ENCODE results near the gene POMT1.

Gene POMT1

GRCh38 chr9:131528886-131529505 is 26.3 kb downstream of the POMT1 start:
- no peaks in the 10 kb centered on the region for H4K20me1 ChIP-seq (ENCODE audit: insufficient read depth)
- H3K27me3 ChIP-seq (ENCODE audit: insufficient read depth, low read depth), result no peaks in the 10 kb centered on the region
- H3K4me2 ChIP-seq, result no peak overlapping the region
- no peak for TF ChIP-seq CTCF (conservative IDR thresholded peaks at IDR 0.05; ENCODE audit: low read depth, low read length)
- H3K79me2 ChIP-seq (ENCODE audit: insufficient read depth, low read depth), result peaks cover 13% of the 10 kb centered on the region; the same call in 1 of the 2 replicates
- H3K9ac ChIP-seq, result no peak overlapping the region
- no peak overlapping the region for H3K4me3 ChIP-seq (IDR thresholded peaks at IDR 0.05; ENCODE audit: insufficient read depth, low read depth, low read length)
- H2AFZ ChIP-seq (ENCODE audit: low read depth), result no peak overlapping the region
- H3K27ac ChIP-seq, result no peak overlapping the region
- H3K4me1 ChIP-seq (ENCODE audit: low read depth, poor library complexity, severe bottlenecking), result peaks cover 8% of the 10 kb centered on the region
- peaks cover 9% of the 10 kb centered on the region; the same call in 1 of the 2 replicates for H3K36me3 ChIP-seq (ENCODE audit: insufficient read depth)

GRCh38 chr9:131529597-131530545 is 27.2 kb downstream of the POMT1 start:
- no peak for TF ChIP-seq CTCF (conservative IDR thresholded peaks at IDR 0.05; ENCODE audit: low read depth, low read length)
- H2AFZ ChIP-seq (ENCODE audit: low read depth), result peak overlapping the region; percentile 71
- no peaks in the 10 kb centered on the region for H3K27me3 ChIP-seq (ENCODE audit: insufficient read depth, low read depth)
- peaks cover 13% of the 10 kb centered on the region; the same call in 1 of the 2 replicates for H3K79me2 ChIP-seq (ENCODE audit: insufficient read depth, low read depth)
- H3K4me3 ChIP-seq (IDR thresholded peaks at IDR 0.05; ENCODE audit: insufficient read depth, low read depth, low read length), result no peak overlapping the region
- peak overlapping the region; percentile 59; the same call in 1 of the 2 replicates for H3K9ac ChIP-seq
- H3K4me1 ChIP-seq (ENCODE audit: low read depth, poor library complexity, severe bottlenecking), result peaks cover 8% of the 10 kb centered on the region
- H3K27ac ChIP-seq, result no peak overlapping the region
- peak overlapping the region; percentile 93 for H3K4me2 ChIP-seq
- H3K36me3 ChIP-seq (ENCODE audit: insufficient read depth), result peaks cover 9% of the 10 kb centered on the region; the same call in 1 of the 2 replicates
- no peaks in the 10 kb centered on the region for H4K20me1 ChIP-seq (ENCODE audit: insufficient read depth)

- no peaks in the 10 kb centered on the region for H4K20me1 ChIP-seq (ENCODE audit: insufficient read depth)
- no peak overlapping the region for H3K4me3 ChIP-seq (IDR thresholded peaks at IDR 0.05; ENCODE audit: insufficient read depth, low read depth, low read length)
- peak overlapping the region; percentile 59 for H3K9ac ChIP-seq
- H3K4me1 ChIP-seq (ENCODE audit: low read depth, poor library complexity, severe bottlenecking), result peaks cover 8% of the 10 kb centered on the region
- peak overlapping the region; percentile 71 for H2AFZ ChIP-seq (ENCODE audit: low read depth)
- no peaks in the 10 kb centered on the region for H3K27me3 ChIP-seq (ENCODE audit: insufficient read depth, low read depth)
- TF ChIP-seq CTCF (conservative IDR thresholded peaks at IDR 0.05; ENCODE audit: low read depth, low read length), result peak; percentile 23; the same call in 1 of the 2 replicates
- peaks cover 13% of the 10 kb centered on the region; the same call in 1 of the 2 replicates for H3K79me2 ChIP-seq (ENCODE audit: insufficient read depth, low read depth)
- peak overlapping the region; percentile 93 for H3K4me2 ChIP-seq
- no peak overlapping the region for H3K27ac ChIP-seq
- H3K36me3 ChIP-seq (ENCODE audit: insufficient read depth), result peaks cover 9% of the 10 kb centered on the region; the same call in 1 of the 2 replicates
Measured at GRCh38 chr9:131530546-131530919, 27.8 kb downstream of the POMT1 start.

GRCh38 chr9:131530920-131531832 is 28.5 kb downstream of the POMT1 start, which contains the start of gene UCK1:
UCK1 (minus strand) TSS chr9:131531263; CDS start chr9:131531174, 89 bp downstream.
- peak within 1 kb of the TSS; percentile 71 for H2AFZ ChIP-seq (ENCODE audit: low read depth)

More at GRCh38 chr9:131530920-131531832, 28.5 kb downstream of the POMT1 start, which contains the start of gene UCK1:
- no peak within 1 kb of the TSS for H3K27ac ChIP-seq
- H4K20me1 ChIP-seq (ENCODE audit: insufficient read depth), result no peaks in the 10 kb centered on the region
- H3K4me1 ChIP-seq (ENCODE audit: low read depth, poor library complexity, severe bottlenecking), result peaks cover 8% of the 10 kb centered on the region
- no peaks in the 10 kb centered on the region for H3K27me3 ChIP-seq (ENCODE audit: insufficient read depth, low read depth)
- peaks cover 13% of the 10 kb centered on the region; the same call in 1 of the 2 replicates for H3K79me2 ChIP-seq (ENCODE audit: insufficient read depth, low read depth)
- H3K36me3 ChIP-seq (ENCODE audit: insufficient read depth), result peaks cover 9% of the 10 kb centered on the region; the same call in 1 of the 2 replicates
- no peak for TF ChIP-seq CTCF (conservative IDR thresholded peaks at IDR 0.05; ENCODE audit: low read depth, low read length)
- peak within 1 kb of the TSS; percentile 93 for H3K4me2 ChIP-seq
- H3K4me3 ChIP-seq (IDR thresholded peaks at IDR 0.05; ENCODE audit: insufficient read depth, low read depth, low read length), result no peak within 1 kb of the TSS
- peak within 1 kb of the TSS; percentile 59 for H3K9ac ChIP-seq

Measured in KMS-11 (cell line).